Measurements from ENCODE around the gene HDAC11. TPM values are rescaled to one million over a fixed set of nuclear protein-coding genes. Genes with fewer than 3 reads are reported as not detected.

The HDAC11 gene
- total RNA-seq, 4 donors from 2014 or later, result 20.6 to 28.3 (median 22.8) TPM

DNA sequence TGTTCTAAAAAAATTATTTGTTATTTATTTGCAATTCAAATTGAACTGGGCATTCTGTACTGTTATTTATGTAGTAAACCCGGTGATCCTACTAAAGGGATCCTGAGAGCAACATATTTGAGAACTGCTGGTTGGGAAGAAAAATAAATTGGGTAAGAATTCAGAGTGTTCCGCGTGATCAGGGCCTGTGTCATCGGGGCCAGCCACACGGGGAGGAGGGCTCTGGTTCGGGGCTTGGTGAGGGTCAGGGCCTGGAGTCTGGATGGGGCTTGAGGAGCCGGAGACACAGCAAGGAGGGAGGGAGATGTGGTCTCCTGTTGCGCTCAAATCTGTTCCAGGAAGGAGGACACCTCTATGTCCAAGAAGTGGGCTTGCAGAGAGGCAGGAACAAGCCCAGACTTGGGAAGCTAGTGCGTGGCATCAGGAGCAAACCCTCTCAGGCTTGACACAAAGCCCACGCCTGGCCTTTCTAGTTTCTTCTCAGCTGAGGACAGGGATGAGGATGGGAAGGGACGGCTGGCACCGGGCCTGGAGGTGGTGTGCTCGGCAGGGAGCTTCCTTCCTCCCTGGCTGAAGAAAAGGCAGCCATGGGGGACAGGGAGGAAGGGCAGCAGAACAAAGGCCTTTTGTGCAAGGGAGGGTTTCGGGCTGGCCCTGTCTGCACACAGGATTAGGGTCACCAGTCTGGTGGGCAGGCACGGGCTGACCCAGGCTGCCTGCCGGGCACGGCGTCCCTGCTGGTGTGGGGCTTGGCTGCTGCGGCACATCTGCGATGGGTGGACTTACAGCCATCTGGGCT is 45.9 kb downstream of the HDAC11 start:
- TF ChIP-seq, protein P1, sequence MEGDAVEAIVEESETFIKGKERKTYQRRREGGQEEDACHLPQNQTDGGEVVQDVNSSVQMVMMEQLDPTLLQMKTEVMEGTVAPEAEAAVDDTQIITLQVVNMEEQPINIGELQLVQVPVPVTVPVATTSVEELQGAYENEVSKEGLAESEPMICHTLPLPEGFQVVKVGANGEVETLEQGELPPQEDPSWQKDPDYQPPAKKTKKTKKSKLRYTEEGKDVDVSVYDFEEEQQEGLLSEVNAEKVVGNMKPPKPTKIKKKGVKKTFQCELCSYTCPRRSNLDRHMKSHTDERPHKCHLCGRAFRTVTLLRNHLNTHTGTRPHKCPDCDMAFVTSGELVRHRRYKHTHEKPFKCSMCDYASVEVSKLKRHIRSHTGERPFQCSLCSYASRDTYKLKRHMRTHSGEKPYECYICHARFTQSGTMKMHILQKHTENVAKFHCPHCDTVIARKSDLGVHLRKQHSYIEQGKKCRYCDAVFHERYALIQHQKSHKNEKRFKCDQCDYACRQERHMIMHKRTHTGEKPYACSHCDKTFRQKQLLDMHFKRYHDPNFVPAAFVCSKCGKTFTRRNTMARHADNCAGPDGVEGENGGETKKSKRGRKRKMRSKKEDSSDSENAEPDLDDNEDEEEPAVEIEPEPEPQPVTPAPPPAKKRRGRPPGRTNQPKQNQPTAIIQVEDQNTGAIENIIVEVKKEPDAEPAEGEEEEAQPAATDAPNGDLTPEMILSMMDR (IDR thresholded peaks at IDR 0.05), result no peak
- no peak for TF ChIP-seq POLR2A (IDR thresholded peaks at IDR 0.05)
- no peak for DNase-seq (ENCODE audit: low spot score in 2 of 2)
- no peak overlapping the region for H3K4me3 ChIP-seq (ENCODE audit: low read depth, poor library complexity, severe bottlenecking)
- 49 to 51% methylated on average over 20 of the region's 20 CpGs for WGBS, 2 donors
- intact Hi-C loops (cut with DNase I; ENCODE audit: low total_unique reads), result no loop called here

DNA sequence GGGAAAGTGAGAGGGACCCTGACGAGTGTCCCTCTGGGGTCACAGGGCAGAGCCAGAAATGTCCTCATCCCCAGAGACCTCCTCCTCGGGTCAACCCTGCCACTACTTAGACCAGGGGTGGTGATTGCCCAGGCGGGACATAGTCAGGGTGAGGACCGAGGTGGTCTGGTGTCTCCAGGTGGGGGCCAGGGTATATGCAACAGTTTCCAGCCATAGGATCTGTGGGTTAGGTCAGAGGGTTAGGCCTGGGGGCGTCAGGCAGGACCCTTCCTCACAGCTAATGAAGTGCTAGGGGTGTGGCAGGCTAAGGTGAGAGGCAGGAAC is 46.5 kb downstream of the HDAC11 start:
- intact Hi-C loops (cut with DNase I; ENCODE audit: low total_unique reads), result no loop called here
- DNase-seq (ENCODE audit: low spot score in 2 of 2), result no peak
- WGBS, 2 donors, result 71 to 86% methylated on average over 5 of the region's 5 CpGs
- TF ChIP-seq, protein P1 (IDR thresholded peaks at IDR 0.05), result no peak
- no peak for TF ChIP-seq POLR2A (IDR thresholded peaks at IDR 0.05)
- H3K4me3 ChIP-seq (ENCODE audit: low read depth, poor library complexity, severe bottlenecking), result no peak overlapping the region

DNA sequence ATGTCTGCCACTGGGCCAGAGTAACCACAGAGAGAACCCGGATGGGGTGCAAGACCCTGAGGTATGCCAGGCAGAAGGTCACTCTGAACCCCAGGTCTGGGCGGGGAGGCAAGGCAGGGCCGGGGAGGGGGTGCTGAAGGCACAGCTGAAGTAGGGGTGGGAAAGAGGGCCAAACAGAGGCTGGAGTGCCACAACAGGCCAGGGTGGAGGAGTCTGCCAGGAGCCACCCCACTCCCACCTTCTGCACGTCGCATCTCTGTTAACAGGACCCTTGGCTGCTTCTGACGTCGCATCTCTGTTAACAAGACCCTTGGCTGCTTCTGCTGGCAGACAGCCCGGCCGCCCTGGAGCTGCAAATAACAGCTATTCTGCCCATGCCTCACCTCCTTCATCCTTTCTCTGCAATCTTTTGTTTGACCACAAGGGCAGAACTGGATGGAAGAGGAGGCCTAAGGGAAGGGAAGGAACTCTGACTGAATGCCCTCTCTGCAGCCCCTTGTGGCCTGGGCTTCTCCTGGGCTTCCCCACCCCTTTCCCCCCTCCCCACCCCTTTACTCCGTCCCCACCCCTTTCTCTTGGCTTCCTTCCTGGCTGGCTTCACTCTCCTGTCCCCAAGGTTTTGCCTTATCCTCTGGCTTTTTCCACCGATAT is 48.2 kb downstream of the HDAC11 start:
- intact Hi-C loops (cut with DNase I; ENCODE audit: low total_unique reads), result no loop called here
- no peak for DNase-seq (ENCODE audit: low spot score in 2 of 2)
- no peak for TF ChIP-seq POLR2A (IDR thresholded peaks at IDR 0.05)
- TF ChIP-seq, protein P1 (IDR thresholded peaks at IDR 0.05), result no peak
- H3K4me3 ChIP-seq (ENCODE audit: low read depth, poor library complexity, severe bottlenecking), result no peak overlapping the region
- WGBS, 2 donors, result 59 to 68% methylated on average over 11 of the region's 11 CpGs

DNA sequence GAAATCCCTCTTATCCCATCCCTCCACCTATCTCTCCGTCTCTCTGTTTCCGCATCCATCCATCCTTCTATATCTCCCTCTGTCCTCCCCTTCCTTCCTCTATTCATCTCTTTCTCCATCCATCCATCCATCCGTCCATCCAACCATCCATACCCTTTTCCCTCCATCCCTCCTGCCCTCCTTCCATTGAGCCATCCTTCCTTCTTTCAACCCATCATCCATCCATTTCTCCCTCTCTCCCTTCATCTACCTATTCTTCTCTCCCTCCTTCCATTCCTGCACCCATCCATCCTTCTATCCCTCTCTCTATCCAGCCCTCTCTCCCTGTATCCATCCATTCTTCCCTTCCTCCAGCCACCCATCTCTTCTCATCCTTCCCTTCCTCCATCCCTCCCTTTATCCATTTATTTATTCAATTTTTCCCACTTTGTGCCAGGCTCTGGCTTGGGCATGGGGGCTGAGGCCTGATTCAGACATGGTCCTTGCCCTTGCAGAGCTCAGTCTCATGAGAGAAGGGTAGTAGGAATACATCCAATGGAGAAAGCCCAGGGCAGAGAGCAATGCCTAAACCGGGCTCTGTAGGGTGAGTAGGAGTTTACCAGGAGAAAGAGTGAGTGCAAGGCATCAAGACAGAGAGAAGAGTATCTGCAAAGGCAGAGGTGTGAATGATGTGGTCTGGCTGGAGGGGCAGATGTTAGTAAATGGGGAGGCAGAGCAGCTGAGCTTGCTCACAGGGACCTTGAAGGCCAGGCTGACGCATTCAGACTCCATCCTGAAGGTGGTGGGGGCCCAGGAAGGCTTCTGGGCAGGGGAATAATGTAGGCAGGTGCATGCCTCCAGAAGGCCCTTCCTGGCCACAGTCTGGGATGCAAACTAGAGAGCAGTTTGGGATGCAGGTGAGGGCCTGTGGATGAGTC is 49.3 kb downstream of the HDAC11 start:
- intact Hi-C loops (cut with DNase I; ENCODE audit: low total_unique reads), result no loop called here
- WGBS, 2 donors, result 85 to 90% methylated on average over 5 of the region's 5 CpGs
- H3K4me3 ChIP-seq (ENCODE audit: low read depth, poor library complexity, severe bottlenecking), result no peak overlapping the region
- no peak for DNase-seq (ENCODE audit: low spot score in 2 of 2)
- TF ChIP-seq POLR2A (IDR thresholded peaks at IDR 0.05), result no peak
- TF ChIP-seq, protein P1 (IDR thresholded peaks at IDR 0.05), result no peak

DNA sequence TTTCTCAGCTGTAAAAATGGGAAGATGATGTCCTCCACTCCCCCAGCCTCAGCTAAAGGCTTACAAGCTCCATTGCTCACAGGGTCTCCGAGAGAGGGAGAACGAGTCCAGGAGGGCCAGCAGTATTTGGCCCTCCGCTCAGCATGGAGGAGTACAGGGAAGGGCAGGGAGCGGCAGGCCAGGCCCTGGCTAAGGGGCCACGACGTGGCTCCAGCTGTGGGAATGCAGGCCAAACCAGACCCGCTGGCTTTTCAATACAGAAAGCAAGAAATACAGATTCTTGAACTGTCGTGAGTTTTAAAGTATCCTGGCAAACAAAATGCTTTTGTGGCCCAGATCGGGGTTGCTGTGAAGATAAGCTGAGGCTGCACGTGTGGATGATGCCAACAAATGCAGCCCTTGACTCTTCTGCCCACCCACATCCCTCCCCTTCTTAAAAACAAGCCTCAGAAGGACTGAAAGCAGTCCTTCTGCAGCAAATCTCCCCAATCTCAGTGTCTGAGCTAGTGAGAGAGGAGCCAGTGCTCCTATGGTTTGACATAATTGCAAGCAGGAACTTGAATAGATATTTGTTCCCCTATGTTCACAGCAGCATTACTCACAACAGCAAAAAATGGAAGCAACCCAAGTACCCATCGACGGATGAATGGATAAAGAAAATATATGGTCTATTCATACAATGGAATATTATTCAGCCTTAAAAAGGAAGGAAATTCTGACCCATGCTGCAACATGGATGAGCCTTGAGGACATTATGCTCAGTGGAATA is 50.3 kb downstream of the HDAC11 start:
- H3K4me3 ChIP-seq (ENCODE audit: low read depth, poor library complexity, severe bottlenecking), result no peak overlapping the region
- TF ChIP-seq, protein P1 (IDR thresholded peaks at IDR 0.05), result no peak
- TF ChIP-seq POLR2A (IDR thresholded peaks at IDR 0.05), result no peak
- DNase-seq (ENCODE audit: low spot score in 2 of 2), result no peak
- intact Hi-C loops (cut with DNase I; ENCODE audit: low total_unique reads), result no loop called here
- 52 to 59% methylated on average over 12 of the region's 12 CpGs for WGBS, 2 donors
